Anterior cingulate cortex (tissue), 58 donors: ENCODE results near the gene PLPP7.

ENCODE experiments used
- DNase-seq, 58 donors: peaks; one replicate each; lab custom pipeline; 2025; lab: John Stamatoyannopoulos, UW

The PLPP7 gene

GRCh38 chr9:131300444-131300843 is 10.9 kb downstream of the PLPP7 start:
- DNase-seq = no peak

- DNase-seq = no peak
These were observed 12.9 kb downstream of the PLPP7 start for GRCh38 chr9:131302244-131303075.

- DNase-seq = no peak
These were observed 14.1 kb downstream of the PLPP7 start for GRCh38 chr9:131303381-131304321.

- no peak for DNase-seq
These were observed 15.3 kb downstream of the PLPP7 start for GRCh38 chr9:131304676-131305355.

- DNase-seq = no peak
These were observed 17.0 kb downstream of the PLPP7 start for GRCh38 chr9:131306397-131307004.

- no peak for DNase-seq
These were observed 18.5 kb downstream of the PLPP7 start for GRCh38 chr9:131307974-131308373.

- no peak for DNase-seq
These were observed 18.9 kb downstream of the PLPP7 start for GRCh38 chr9:131308452-131308851.

GRCh38 chr9:131308906-131309529 is 19.5 kb downstream of the PLPP7 start:
- no peak for DNase-seq

GRCh38 chr9:131309530-131310276 is 20.2 kb downstream of the PLPP7 start:
- DNase-seq = no peak

GRCh38 chr9:131310833-131311554 is 21.5 kb downstream of the PLPP7 start:
- no peak for DNase-seq

- DNase-seq = peak in 1 of 58 donors; percentile 17
These were observed 22.7 kb downstream of the PLPP7 start for GRCh38 chr9:131312246-131312645.

GRCh38 chr9:131312822-131313770 is 23.6 kb downstream of the PLPP7 start:
- peak in 3 of 58 donors; percentile 5 to 18 (median 9) for DNase-seq

- DNase-seq = no peak
These were observed 28.9 kb downstream of the PLPP7 start for GRCh38 chr9:131318231-131319085.

- DNase-seq = no peak
These were observed 30.0 kb downstream of the PLPP7 start for GRCh38 chr9:131319486-131319885.

- no peak for DNase-seq
These were observed 30.6 kb downstream of the PLPP7 start for GRCh38 chr9:131320031-131320685.

GRCh38 chr9:131323629-131324028 is 34.1 kb downstream of the PLPP7 start:
- no peak for DNase-seq
